ENCODE measurements around the gene KAT6B. TPM values are rescaled to one million over a fixed set of nuclear protein-coding genes. Genes with fewer than 3 reads are reported as not detected.

KAT6B gene
- total and polyA plus RNA-seq, 2 donors (not counting 1 experiment from before 2014, with no cell fraction given), result 3.9 to 37.8 TPM

DNA sequence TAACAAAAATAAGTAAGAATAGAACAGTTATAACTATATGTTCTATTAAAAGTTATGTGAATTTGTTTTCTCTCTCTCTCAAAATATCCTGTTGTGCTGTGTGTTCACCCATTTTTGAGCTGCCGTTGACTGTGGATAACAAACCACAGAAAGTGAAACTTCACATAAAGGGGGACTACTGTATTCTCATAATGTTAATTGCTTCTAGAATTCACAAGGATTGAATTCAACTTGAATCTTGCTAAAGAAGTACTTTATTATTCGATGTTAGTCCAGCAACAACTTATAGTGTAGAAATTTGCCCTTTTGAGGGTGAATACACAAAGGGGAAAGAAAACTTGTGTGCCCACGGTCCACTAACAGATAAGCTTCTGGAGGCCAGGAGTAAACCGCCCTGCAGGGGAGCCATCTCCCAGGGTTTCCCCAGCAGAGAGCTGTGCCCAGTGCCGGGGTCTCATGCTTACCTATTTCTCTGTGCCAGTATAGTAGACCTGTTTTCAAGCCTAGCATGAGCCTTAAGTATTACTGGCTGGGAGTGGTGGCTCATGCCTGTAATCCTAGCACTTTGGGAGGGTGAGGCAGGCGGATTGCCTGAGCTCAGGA, 87.1 kb downstream of the KAT6B start:
- no peaks in the 10 kb centered on the region for H3K27me3 ChIP-seq (ENCODE audit: control insufficient read depth, insufficient read depth, low read length)
- no peak overlapping the region for H2AFZ ChIP-seq (ENCODE audit: low read length)
- no peaks in the 10 kb centered on the region for H3K9me3 ChIP-seq (ENCODE audit: control insufficient read depth, insufficient read depth, low read depth, low read length)
- no peak overlapping the region for H3K9ac ChIP-seq (ENCODE audit: insufficient read depth, low read length)
- H3K79me2 ChIP-seq (ENCODE audit: control insufficient read depth, insufficient read depth, low read length), result peaks cover 10% of the 10 kb centered on the region
- no peaks in the 10 kb centered on the region for H3K36me3 ChIP-seq (ENCODE audit: control insufficient read depth, insufficient read depth, low read length)
- TF ChIP-seq, protein P1, sequence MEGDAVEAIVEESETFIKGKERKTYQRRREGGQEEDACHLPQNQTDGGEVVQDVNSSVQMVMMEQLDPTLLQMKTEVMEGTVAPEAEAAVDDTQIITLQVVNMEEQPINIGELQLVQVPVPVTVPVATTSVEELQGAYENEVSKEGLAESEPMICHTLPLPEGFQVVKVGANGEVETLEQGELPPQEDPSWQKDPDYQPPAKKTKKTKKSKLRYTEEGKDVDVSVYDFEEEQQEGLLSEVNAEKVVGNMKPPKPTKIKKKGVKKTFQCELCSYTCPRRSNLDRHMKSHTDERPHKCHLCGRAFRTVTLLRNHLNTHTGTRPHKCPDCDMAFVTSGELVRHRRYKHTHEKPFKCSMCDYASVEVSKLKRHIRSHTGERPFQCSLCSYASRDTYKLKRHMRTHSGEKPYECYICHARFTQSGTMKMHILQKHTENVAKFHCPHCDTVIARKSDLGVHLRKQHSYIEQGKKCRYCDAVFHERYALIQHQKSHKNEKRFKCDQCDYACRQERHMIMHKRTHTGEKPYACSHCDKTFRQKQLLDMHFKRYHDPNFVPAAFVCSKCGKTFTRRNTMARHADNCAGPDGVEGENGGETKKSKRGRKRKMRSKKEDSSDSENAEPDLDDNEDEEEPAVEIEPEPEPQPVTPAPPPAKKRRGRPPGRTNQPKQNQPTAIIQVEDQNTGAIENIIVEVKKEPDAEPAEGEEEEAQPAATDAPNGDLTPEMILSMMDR (conservative IDR thresholded peaks at IDR 0.05 in 1 of 2, IDR thresholded peaks at IDR 0.05 in 1 of 2; ENCODE audit: low read depth in 1 of 2, low read length in 2 of 2), result no peak
- TF ChIP-seq EZH2 (IDR thresholded peaks at IDR 0.05; ENCODE audit: low read length, missing control alignments), result no peak
- no peak overlapping the region for H3K4me3 ChIP-seq (replicated peaks in 1 of 4; ENCODE audit: control extremely low read depth in 1 of 4, insufficient read depth in 1 of 4, low read depth in 3 of 4, low read length in 4 of 4)
- DNase-seq (ENCODE audit: low read depth in 2 of 2), result no peak
- no peak overlapping the region for H3K27ac ChIP-seq (ENCODE audit: insufficient read depth, low read length)
- peak overlapping the region; percentile 40 for H3K4me2 ChIP-seq (ENCODE audit: extremely low read depth, insufficient read depth, low read length)
- peaks cover 11% of the 10 kb centered on the region for H3K4me1 ChIP-seq (ENCODE audit: control insufficient read depth, extremely low read depth, insufficient read depth, low read length)
- no peaks in the 10 kb centered on the region for H4K20me1 ChIP-seq (ENCODE audit: control insufficient read depth, extremely low read depth, insufficient read depth, low read length)

DNA sequence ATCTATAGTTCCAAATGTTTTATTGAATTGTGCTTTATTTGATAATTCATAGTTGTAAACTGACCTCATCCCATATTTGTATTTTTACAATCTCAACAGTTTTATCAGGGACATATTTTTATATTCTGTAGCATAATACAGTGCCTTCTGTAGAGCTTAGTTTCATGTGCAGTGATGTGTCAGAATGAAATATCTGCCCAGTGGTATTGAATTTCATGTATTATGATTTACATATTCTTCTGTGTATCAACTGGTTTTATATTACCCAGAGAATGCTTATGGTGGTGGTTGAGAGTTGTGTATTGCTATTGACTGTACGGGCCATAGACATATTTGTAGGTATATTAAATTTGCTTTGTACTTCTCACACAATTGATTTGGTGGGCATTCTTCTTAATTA, 89.9 kb downstream of the KAT6B start:
- no peak overlapping the region for H2AFZ ChIP-seq (ENCODE audit: low read length)
- no peak overlapping the region for H3K4me3 ChIP-seq (replicated peaks in 1 of 4; ENCODE audit: control extremely low read depth in 1 of 4, insufficient read depth in 1 of 4, low read depth in 3 of 4, low read length in 4 of 4)
- TF ChIP-seq, protein P1 (conservative IDR thresholded peaks at IDR 0.05 in 1 of 2, IDR thresholded peaks at IDR 0.05 in 1 of 2; ENCODE audit: low read depth in 1 of 2, low read length in 2 of 2), result no peak
- no peak for TF ChIP-seq EZH2 (IDR thresholded peaks at IDR 0.05; ENCODE audit: low read length, missing control alignments)
- DNase-seq (ENCODE audit: low read depth in 2 of 2), result peak in 1 of 2 donors; percentile 64
- no peaks in the 10 kb centered on the region for H3K9me3 ChIP-seq (ENCODE audit: control insufficient read depth, insufficient read depth, low read depth, low read length)
- H4K20me1 ChIP-seq (ENCODE audit: control insufficient read depth, extremely low read depth, insufficient read depth, low read length), result no peaks in the 10 kb centered on the region
- H3K36me3 ChIP-seq (ENCODE audit: control insufficient read depth, insufficient read depth, low read length), result no peaks in the 10 kb centered on the region
- H3K9ac ChIP-seq (ENCODE audit: insufficient read depth, low read length), result no peak overlapping the region
- H3K27ac ChIP-seq (ENCODE audit: insufficient read depth, low read length), result no peak overlapping the region
- peaks cover 10% of the 10 kb centered on the region for H3K79me2 ChIP-seq (ENCODE audit: control insufficient read depth, insufficient read depth, low read length)
- no peak overlapping the region for H3K4me2 ChIP-seq (ENCODE audit: extremely low read depth, insufficient read depth, low read length)
- peaks cover 8% of the 10 kb centered on the region for H3K4me1 ChIP-seq (ENCODE audit: control insufficient read depth, extremely low read depth, insufficient read depth, low read length)
- H3K27me3 ChIP-seq (ENCODE audit: control insufficient read depth, insufficient read depth, low read length), result no peaks in the 10 kb centered on the region

DNA sequence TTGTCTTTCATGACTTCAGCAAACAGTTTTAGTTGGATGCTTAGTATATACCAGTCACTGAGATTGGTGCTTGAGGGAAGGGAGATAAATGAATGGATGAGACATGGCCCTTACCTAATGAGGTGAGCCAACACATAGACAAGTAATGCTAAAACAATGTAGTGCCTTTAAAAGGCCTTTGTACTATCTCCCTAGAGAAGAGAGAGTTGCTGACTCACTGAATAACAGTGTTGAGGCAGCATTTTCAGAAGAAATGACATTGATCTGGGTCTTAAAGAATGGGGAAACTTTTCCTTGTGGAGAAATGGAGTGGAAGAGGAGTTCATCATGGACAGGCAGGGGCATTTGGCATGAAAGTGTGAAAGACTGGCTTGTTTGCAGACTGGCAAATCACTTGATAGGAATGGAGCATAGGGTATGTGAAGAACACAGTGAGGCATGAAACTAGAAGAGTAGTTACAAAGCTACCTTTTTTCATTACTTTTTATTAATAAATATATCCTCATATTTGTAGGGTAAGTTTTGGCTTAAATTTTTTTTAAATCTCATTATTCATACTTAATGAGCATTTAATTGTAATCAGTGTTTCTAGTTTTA, 91.2 kb downstream of the KAT6B start:
- Histone ChIP-seq H3K4me2 (ENCODE audit: extremely low read depth, insufficient read depth, low read length) (no peak overlapping the region), H2AFZ (ENCODE audit: low read length) (no peak overlapping the region), H3K4me1 (ENCODE audit: control insufficient read depth, extremely low read depth, insufficient read depth, low read length) (peaks cover 15% of the 10 kb centered on the region), H3K79me2 (ENCODE audit: control insufficient read depth, insufficient read depth, low read length) (peaks cover 13% of the 10 kb centered on the region), H3K27ac (ENCODE audit: insufficient read depth, low read length) (peak overlapping the region; percentile 9), H3K4me3 (replicated peaks in 1 of 4; ENCODE audit: control extremely low read depth in 1 of 4, insufficient read depth in 1 of 4, low read depth in 3 of 4, low read length in 4 of 4) (no peak overlapping the region), H3K36me3 (ENCODE audit: control insufficient read depth, insufficient read depth, low read length) (no peaks in the 10 kb centered on the region), H3K9me3 (ENCODE audit: control insufficient read depth, insufficient read depth, low read depth, low read length) (no peaks in the 10 kb centered on the region), H4K20me1 (ENCODE audit: control insufficient read depth, extremely low read depth, insufficient read depth, low read length) (no peaks in the 10 kb centered on the region), H3K9ac (ENCODE audit: insufficient read depth, low read length) (no peak overlapping the region), H3K27me3 (ENCODE audit: control insufficient read depth, insufficient read depth, low read length) (no peaks in the 10 kb centered on the region)
- DNase-seq (ENCODE audit: low read depth in 2 of 2), result peak; percentile 38 to 93
- no peak for TF ChIP-seq EZH2 (IDR thresholded peaks at IDR 0.05; ENCODE audit: low read length, missing control alignments)
- TF ChIP-seq, protein P1 (conservative IDR thresholded peaks at IDR 0.05 in 1 of 2, IDR thresholded peaks at IDR 0.05 in 1 of 2; ENCODE audit: low read depth in 1 of 2, low read length in 2 of 2), result no peak

Measured in fibroblast of lung (primary cell).